HL-60/S4 (cell line): ENCODE measurements around the gene MYO7B.
"Not testable (repeated sequence)": the region's sequence is repeated elsewhere in the genome, so short reads cannot be mapped to it uniquely, and the experiment has no call there.

Source experiments
- in situ Hi-C: fragments of 300-500 bp; cut with MboI; formaldehyde crosslinking; loops from 2 replicates; pipeline ENCODE4 v1.14.3; 2022; ENCODE audit warnings: low sequenced_read_pairs

MYO7B gene

DNA sequence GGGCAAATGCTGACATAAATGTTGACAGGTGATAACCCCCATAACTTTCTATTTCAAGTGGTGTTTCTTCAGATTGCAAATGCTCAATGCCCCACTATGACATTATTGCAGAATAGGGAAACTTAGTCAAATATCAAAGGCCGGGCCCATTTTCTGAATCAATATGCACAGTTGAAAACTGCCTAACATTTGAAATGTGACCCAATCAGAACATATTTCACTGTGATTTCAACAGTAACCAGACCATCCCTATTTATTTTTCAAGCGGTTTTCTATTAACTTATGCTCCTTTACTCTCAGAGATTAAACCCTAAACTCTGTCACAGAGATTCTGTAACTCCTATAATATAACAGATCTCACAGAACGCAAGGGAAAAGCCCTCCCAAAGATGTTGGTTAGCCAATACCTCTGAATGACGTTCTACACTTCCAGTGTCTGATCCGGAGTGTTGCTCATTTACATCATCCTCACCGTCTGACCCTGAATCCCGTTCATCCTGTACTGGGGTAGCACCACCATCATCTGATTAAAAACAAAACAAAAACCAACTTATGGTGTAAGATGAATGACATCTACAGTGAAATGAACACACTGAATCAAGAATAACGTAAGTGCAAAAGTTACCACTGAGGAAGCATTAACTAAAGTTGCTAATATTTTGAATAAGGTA lies 12.1 kb upstream of the MYO7B start:
- in situ Hi-C loops, result no loop called here

DNA sequence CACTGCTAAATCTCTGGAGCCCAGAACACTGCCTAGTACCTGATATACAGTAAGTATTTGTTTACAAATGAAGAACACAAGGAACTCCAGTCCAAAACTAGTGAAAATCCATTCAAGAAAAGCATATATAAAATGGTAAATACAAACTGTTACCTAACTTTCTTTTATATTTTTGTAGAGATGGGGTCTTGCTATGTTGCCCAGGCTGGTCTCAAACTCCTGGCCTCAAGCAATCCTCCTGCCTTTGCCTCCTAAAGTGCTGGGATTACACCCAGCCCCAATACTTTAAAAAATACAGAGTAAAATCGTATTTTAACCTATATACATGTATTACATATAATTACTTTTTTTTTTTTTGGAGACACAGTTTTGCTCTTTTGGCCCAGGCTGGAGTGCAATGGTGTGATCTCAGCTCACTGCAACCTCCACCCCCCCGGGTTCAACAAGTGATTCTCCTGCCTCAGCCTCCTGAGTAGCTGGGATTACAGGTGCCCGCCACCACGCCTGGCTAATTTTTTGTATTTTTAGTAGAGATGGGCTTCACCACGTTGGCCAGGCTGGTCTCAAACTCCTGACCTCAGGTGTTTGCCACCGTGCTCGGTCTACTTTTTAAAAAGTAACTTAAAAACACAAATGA lies 11.2 kb upstream of the MYO7B start:
- in situ Hi-C loops, result not testable (repeated sequence)

DNA sequence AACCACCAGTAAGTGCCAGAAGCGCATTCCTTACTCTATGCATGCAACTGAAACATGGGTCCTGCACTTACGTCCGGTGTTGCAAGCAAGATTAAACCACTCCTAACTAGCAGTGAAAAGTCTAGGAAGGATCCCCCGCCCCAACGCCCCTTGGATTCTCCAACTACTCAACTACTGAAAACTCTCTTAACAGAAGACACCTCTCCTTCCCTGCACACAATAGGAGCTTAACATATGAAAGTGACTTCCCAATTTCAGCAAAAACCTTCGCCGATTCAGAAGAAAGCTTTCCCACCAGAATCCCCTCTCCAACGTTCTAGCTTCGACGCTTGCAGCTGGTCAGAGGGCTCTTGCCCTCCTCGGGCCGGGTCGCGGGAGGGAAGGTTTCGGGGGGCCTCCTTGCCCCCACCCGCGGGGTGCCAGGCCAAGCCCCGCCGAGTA lies 9.8 kb upstream of the MYO7B start:
- in situ Hi-C loops, result no loop called here

DNA sequence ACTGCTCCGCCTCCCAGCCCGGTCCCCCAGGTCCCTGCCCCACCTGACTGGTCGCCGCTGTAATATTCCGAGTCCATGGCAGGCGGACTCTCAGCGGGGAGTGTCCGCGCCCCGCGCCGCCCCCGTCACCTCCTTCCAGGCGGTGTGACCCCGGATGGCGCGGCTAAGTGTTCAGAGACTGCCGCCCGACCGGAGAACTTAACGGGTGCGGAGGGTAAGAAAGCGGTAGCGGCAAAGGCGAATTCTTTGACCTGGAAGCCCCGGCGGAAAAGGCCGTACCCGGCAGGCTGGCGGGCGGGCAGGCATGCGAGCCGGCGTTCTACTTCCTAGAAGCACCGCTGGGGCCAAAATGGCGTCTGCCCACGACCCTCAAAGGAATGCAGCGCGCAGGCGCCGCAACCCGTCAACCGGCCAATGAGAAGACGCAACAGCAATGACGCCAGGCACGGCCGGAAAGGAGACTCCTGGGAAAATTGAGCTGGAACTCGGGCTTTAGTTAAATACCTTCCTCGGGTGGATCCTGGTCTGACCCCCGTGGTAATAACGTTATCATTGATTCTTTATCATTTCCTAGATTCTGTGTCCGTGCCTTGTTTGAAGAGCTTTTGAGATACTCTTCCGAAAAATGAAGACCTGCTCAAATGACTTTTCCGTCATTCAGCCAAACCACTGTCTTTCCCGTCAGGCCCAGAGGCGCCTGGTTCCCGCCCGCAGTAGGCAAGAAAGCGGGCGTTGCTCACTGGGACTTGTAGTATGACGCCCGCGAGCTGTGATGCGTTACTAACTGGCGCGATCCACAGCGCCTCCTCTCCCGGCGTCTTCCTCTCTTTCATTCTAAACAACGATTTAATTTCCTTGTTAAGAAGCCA lies 9.1 kb upstream of the MYO7B start, which contains the start of gene IWS1:
IWS1 (minus strand) TSS at position 358 of the 869 bp plus-strand sequence; CDS start at position 77, 281 bp downstream.
- in situ Hi-C loops, result no loop called here

DNA sequence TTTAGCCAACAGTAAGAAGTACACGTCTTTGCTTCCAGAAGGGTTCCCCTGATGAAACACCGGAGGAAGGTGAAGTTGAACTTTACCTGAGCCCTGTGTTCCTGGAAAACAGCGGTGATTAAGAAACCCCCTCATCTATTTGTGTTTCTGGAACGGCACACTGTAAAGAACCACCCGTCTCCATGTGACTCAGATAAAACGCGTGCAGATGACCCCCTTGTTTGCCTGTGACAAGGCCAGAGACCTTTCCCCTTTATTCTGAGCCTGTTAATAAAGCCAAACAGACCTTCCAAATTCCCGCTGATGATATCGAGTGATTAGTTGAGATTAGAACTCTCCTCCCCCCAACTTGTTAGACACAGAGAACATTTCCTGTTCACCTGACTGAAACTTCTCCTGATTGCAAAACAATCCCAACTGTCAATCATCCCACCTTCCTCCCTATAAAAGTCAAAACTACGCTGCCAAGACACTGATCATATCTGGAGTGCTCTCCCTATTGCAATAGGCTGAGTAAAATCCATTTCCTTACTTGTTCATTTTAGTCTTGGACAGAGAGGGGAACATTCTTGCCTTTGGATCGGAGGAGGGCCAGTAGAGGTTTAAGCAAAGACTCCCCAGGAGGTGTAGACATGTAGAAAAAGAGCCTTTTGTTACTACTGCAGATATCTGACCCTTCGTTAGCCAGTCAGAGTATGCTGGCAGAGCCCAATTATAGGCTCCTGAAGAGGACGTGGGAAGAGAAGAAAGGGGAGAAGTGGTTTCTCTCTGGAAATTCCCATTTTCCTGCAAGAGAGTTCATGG lies 8.3 kb upstream of the MYO7B start:
- in situ Hi-C loops, result no loop called here

DNA sequence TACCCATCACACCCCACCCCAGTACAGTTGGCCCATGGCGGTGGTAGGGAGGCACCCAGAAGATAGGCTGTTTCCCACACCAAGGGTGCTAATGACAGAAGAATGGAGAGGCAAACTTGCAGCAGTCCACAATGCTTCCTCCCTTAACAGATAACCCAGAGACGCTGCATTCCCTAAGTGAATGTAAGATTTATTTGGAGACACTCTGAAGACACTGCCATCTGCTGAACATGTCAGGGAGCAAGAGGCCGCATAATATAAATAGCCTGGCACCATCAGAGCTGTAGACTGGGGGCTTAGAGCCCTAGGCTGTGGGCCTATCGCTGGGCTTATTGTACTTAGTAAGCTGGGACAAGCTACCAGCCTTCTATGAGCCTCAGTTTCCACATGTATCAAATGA lies 7.0 kb upstream of the MYO7B start:
- in situ Hi-C loops, result no loop called here

DNA sequence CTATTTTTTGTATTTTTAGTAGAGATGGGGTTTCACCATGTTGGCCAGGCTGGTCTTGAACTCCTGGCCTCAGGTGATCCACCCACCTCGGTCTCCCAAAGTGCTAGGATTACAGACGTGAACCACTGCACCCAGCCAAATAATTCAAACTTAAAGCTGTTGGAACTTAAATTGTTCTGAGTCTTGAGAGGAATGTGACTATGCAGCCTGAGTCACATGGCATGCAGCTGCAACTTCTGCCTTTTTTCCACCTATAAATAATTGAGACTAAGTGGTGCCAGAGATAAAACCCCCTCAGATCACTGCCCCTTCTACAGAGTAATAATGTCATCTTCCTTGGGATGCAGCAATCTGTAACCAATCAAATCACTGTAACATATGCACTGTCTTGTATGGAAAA lies 6.1 kb upstream of the MYO7B start:
- in situ Hi-C loops, result not testable (repeated sequence)

DNA sequence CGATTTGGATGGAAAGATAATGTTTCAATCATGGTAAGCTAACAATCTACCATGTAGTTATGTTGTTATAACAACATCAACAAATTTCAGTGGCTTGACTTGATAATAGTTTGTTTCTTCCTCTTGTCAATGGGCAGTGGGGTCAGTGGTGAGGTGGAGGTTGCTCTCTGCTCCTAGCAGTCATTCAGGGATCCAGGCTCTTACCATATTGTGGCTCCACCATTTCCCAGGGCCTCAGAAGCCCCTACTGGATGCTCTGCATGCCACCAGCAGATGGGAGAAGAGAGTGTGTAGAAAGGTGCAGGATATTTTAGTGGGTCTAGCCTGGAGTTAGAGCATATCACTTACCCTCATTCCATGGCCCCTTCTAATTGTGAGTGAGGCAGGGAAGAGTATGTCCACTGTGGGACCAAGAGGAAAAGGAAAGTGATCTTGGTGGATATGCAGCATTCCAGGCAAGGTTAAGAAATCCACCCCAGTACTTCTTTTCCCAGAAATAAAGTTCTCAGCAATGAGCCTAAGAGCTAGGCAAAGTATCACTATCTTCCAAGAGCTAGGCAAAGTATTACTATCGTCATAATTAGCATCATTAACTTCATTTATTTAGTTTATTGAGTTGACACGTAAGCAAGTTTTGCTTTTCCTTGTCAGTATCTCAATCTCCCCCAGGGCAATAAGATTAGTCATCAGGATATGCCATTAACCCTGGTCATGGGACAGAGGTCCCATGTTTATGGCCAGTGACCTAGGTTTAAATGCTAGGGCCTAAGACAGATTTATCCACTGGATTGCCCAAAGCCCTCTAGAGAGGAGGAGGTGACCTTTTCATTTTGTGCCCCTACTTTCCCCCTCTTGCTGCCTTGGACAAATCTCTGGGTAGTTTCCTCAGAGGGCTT lies 5.0 kb upstream of the MYO7B start:
- in situ Hi-C loops, result no loop called here

DNA sequence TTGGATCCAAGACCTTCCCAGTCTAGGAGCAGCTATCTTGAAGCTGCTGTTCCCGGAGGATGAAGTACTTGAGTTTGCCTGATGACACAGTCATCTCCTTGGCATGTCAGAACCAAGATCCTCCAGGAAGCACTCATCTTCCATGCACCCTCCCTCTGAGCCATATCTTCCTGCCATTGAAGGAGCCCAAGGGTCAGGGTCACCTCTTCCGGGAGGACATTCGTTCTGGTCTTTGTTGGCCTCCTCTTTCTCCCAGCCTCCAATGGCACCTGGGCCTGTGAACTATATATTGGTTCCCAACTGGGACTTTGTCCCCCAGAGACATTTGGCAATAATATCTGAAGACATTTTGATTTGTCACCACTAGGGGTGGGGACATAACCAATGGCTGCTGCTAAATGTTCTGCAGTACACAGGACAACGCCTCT lies 4.2 kb upstream of the MYO7B start:
- in situ Hi-C loops, result no loop called here

DNA sequence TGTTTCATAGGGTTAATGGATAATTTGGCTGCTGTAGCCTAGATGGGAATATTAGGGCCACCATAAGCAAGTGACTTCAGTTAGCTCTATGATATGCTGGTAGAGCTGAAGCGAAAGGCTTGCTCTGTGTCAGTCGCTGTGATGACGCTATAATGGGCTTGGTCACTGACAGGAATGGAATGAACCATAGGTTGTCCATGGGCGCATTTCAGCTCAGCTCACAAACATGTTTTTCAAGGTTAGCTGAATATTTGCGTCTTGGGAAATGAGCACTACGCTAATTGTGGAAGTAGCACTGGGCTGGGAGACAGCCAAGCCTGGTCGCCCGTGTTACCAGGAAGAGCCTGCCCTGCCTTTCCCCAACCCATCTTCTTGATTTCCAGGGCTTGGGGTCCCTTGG lies 3.2 kb upstream of the MYO7B start:
- in situ Hi-C loops, result no loop called here

DNA sequence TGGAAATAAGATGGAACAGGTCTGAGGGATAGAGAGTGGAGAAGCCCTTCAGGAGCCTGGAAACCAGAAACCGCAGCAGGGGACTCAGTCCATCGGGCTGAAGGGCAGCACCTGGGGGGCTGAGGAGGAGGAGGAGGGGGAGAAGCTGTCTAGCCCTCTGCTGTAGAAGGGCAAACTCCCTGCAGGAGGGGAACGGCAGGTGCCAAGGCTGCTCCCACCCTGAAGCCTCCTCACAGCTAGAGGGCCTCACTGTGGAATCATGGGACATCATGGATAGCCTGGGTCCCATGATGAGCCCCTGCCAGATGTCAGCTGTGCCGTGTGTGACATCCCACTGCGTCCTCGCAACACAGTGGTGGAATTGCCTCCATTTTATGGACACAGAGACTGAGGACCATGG lies 435 bp downstream of the MYO7B start:
- in situ Hi-C loops, result no loop called here

DNA sequence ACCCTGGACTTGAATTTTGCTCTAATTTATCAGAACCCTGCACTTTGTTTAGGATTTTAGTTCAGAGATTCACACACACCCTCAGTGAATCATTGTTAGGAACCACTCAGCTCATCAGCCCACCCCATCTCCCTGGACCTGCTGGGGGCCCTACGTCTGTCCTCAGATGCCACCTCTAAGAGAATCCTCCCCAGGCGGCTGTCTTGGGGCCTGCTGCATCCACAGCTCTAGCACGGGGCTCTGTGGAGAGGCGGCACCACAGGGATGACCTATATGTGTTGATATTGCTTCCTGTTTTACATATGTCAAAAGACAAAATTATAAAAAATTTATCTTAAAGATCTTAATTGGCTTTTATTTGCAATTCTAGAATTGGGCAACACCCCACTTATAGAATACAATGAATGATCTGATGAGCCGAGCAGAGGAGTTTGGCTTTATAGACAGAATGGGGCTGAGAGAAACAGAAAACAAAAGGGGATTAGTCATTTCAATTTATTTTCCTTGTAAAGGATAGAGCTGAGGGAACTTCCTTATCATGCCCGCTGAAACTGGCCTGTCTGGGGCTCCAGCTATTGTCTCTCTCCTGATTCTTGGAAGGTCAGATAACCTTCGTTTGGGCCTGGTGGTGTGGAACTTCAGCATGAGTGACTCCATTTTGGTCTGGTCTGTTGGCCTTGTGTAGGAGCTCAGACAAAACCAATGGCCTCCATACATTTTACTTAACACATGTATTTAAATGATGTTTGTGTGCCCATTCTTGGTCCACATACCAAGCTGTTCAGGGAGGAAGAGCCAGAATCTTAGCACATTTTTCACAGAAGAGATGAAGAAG lies 1.4 kb downstream of the MYO7B start:
- in situ Hi-C loops, result no loop called here

DNA sequence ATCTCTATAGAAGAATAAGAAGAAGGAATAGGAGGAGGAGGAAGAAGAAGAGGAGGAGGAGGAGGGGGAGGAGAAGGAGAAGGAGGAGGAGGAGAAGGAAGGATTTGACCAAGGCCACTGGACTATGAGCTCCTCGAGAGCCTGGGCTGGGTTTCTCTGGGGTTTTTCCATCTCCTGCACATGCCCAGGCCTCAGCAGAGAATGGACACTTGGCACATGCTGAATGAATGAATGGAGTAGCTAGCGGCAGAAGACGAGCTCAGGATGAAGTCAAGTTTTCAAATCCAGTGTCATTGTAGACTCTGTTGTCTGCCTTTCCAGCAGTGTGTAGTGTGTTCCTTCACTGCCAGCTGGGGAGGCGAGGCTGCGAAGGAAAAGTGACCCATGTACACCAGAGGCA lies 2.2 kb downstream of the MYO7B start:
- in situ Hi-C loops, result no loop called here

DNA sequence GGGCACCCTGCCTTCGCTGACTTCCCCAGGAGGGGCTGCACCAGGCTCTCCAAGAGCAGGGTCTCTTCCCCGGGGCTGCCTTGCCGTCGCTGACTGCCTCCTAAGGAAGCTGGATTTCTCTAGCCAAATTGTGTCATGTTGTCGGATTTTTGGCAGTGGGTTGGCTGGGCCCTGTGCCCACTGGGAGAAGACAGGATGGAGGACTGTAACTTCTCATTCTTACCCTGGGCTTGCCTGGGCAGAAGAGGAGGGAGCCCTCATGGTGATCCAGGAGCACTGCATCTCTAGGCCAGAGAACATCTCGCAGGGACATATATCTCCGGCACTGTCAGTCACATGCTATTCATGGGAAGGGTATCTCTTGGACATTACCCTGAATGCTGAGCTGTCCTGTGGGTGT lies 6.3 kb downstream of the MYO7B start:
- in situ Hi-C loops, result no loop called here

DNA sequence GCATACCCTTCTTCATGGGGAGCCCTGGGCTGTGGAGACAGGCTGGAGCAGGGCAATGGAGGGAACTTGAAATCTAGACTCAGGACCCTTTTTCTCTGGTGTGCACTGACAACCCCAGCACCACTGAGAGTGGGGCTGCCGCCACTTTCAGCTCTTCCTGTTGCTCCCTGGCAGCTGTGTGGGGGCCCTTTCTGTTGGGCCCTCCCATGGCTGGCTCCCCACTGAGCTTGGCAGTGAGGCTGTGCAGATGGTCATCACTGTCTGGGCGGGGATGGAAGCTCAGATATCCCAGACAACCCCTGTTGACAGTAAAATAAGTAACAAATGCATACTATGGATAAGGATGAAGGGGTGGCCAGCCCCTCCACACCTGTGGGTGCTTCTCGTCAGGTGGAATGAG lies 6.7 kb downstream of the MYO7B start:
- in situ Hi-C loops, result no loop called here

DNA sequence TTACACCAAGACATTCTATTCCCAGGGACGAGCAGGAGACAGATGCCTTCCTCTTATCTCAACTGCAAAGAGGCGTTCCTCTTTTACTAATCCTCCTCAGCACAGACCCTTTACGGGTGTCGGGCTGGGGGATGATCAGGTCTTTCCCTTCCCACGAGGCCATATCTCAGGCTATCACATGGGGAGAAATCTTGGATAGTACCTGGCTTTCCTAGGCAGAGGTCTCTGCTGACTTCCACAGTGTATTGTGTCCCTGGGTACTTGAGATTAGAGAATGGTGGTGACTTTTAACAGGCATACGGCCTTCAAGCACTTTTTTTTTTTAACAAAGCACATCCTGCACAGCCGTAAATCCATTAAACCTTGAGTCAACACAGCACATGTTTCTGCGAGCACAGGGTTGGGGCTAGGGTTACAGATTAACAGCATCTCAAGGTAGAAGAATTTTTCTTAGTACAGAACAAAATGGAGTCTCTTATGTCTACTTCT lies 7.6 kb downstream of the MYO7B start:
- in situ Hi-C loops, result not testable (repeated sequence)

DNA sequence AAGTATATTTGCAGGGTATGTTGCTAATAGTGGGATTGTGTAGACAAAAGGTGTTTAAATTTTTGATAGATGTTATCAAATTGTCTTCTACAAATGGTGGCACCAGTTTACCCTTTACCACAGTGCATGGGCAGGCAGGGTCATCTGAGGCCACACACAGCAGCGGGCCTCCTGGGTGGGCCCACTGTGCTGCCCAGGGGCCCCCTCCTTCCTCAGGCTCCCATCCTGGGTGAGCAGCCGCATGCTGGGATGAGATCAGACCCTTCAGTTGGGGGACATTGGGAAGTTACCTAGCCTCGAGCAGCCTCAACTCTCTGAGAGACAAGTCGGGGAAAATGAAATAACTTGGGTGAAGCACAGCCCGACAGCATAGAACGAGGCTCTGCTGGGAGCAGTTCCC lies 9.7 kb downstream of the MYO7B start:
- in situ Hi-C loops, result no loop called here

DNA sequence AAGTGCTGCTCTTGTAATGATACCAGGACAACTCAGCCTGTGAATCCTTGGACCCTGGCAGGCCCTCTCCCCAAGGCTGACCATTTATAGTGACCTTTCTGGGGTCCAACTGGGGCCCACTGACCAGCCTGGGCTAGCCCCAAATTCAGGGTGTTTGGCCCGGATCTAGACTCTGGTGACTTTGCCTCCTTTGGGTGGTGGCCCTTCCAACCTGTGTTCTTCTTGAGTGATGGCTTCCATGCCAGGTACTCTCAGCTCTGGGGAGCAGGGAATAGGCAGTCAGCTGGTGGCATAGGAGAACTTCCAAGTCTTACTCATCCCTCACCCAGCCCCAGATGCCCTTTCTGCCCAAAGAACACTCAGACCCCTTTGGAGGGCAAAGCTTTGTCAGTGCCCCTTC lies 10.3 kb downstream of the MYO7B start:
- in situ Hi-C loops, result no loop called here

DNA sequence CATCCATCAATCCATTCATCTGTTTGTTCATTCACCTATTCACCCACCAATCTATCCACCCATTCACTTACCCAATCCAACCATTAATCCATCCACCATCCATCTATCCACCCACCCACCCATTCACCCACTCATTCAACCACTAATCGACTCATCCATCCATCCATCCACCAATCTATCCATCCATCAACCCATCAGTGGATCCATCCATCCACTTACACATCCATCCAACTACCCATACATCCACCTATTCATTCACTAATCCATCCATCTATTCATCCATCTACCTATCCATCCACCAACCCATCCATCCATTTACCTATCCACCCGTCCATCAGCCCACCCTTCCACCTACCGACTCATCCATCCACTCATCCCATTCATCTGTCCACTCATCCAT lies 11.3 kb downstream of the MYO7B start:
- in situ Hi-C loops, result no loop called here
